Frontal cortex (tissue), 4 donors: ENCODE results near the gene PF4V1. TPM values are rescaled to one million over a fixed set of nuclear protein-coding genes. Genes with fewer than 3 reads are reported as not detected.
"Not testable (repeated sequence)": the region's sequence is repeated elsewhere in the genome, so short reads cannot be mapped to it uniquely, and the experiment has no call there.

Experiments
- DNase-seq, 2 donors: peaks; one replicate each; pipeline ENCODE4 v3.0.0; 2012; ENCODE audit warnings: low spot score in 2 of 2
- FAIRE-seq: peaks from 2 replicates; lab custom pipeline; 2012; peaks lifted over from hg19 to GRCh38; lab: Jason Lieb, UNC
- total RNA-seq: library from RNA; depleted of rRNA; stranded (reverse); fragments of >200 nt; gene quantifications from one replicate; pipeline ENCODE4 v1.2.3, GENCODE V29; 2014
- donor health status: control.
- donor health status: control.
- donor health status: control.

Gene PF4V1
- total RNA-seq, 1 donor from 2014 or later: 0.41 TPM

DNA sequence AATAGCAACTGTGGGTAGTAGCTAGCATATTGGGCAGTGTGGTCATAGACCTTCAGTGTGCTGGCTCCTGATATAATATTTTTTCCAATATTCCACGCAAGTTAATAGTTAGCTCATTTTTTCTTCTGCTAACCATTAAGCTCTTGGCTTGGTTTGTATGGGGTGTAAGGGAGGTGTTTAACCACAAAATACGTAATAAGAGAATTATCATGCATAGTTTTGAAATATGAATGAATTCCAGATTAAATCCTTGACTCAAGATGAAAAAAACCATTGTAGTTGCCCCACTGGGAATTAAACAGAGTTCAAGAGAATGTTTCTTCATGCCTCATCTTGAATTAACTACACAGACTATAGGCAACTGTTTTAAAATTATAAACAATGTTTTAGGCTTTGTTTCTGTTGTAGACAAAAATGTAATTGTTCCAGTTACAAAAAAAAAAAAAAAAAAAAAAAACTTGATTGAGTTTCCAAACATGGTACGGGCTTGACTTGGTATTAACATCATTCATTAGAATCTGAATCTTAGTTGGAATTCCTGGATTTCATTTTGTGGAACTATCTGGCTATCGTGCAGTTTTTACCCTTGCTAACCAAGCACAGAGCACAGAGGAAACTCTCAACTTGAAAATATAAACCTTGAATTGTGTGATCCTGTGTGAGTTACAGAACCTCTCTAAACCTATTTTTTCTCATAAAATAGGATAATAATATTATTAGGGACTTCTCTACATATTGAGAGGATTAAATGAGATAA lies 44.5 kb downstream of the PF4V1 start:
- FAIRE-seq: no peak
- no peak for DNase-seq

DNA sequence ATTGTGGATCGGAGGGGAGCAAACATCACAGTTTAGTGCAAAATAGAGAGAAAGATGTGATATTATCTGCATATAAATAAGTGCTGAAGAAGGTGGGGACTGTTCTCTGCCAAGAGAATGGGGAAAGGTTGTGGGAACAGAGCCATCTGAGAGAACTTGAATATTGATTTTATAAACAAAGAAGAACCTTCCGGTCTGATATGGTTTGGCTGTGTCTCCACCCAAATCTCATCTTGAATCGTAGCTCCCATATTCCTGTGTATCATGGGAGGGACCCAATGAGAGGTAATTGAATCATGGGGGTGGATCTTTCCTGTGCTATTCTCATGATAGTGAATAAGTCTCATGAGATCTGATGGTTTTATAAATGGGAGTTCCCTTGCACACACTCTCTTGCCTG lies 46.2 kb downstream of the PF4V1 start:
- not testable (repeated sequence) for FAIRE-seq, DNase-seq

DNA sequence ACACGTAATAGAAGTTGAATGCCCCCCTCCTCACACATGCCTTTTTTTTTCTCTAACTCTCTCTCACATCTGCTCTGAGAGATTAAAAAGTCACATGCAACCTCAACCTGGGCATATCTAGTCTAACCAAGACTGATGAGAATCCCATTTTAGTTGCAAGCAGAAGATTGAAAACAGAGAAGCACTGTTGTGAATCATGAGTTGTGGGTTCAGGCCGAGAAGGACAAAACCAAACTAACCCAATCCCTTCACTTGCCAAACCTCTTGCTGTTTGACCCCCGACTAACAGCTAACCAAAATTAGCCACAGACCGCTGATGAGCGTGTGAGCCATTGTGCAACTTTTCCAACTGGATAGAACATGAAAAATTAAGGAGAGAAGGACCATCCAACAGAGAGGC lies 47.9 kb downstream of the PF4V1 start:
- DNase-seq: no peak
- no peak for FAIRE-seq

DNA sequence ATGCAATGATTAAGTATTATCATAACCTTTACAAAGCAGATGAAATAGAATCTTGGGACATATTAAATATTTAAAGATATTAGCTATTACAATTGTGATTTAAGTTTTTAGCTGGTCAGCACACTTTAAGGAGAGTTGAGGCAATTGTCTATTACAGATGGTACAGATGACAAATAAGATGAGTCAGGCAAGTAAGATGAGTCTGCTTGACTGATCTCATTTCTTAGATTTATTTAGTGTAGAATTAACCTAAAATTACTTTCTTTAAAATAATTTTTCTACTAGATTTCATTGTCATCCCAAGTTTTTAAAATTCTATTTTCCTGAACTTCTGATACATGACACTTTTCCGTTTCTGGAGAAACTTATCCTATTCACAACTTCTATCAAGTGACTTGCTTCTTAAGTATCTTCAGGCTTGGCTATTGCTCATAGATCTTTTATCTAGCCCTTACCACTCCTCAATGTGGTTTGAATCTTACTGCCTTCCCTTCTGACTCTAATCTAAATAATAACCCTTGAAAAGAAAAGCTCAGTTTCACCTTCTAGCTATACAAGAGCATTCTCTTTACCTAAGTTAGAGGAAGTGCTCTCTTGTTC lies 49.0 kb downstream of the PF4V1 start:
- no peak for DNase-seq
- no peak for FAIRE-seq

DNA sequence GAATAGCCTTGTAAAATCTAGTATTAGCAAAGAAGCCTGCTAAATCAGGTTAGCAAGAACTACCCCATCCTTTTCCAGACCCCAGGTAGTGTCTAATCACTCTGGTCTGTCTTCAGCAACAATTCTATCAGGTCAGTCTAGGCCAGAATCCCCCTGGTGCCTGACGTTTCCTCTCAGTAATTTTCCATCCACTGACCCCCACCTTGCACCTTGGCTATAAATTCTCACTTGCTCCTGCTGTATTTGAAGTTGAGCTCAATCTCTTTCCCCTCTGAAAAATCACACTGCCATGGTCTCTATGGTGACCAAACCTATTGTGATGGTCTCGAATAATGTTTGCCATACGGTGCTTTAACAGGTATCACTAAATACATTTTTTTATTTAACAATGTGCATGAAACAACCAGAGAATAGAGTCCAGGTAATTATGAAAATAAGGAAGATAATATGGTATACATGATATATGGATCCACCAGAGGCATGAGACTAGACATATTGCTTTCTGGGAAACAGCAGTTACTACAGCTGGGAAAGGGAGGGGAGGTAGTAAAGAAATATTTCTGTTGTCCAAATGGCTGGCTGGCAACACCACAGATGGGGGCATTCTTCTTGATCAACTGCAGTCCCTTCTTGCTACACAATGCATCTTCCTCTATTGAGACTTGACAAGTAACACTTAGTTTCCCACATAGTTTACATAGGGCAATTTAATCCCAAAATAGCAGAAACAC lies 49.9 kb downstream of the PF4V1 start:
- no peak for FAIRE-seq
- no peak for DNase-seq

Other genes with a start within 250 kb of the PF4V1 start
- gene RASSF6, start 232.9 kb upstream of the PF4V1 start, total RNA-seq: under 0.01 TPM
- gene CXCL8, start 112.7 kb upstream of the PF4V1 start, total RNA-seq: 0.41 TPM
- gene CXCL6, start 16.6 kb upstream of the PF4V1 start, total RNA-seq: 0.41 TPM
- gene CXCL1, start 16.1 kb downstream of the PF4V1 start, total RNA-seq: 1.2 TPM
- gene PF4, start 128.7 kb downstream of the PF4V1 start, total RNA-seq: not detected
- 4.1 TPM for gene PPBP, start 134.9 kb downstream of the PF4V1 start, total RNA-seq
- gene CXCL5, start 145.4 kb downstream of the PF4V1 start, total RNA-seq: not detected
- gene CXCL3, start 185.4 kb downstream of the PF4V1 start, total RNA-seq: 0.41 TPM
- gene CXCL2, start 245.9 kb downstream of the PF4V1 start, total RNA-seq: 1.6 TPM